K562 (cell line): Measurements from ENCODE around the gene INO80E. TPM values are rescaled to one million over a fixed set of nuclear protein-coding genes. Genes with fewer than 3 reads are reported as not detected.

ENCODE experiments used
- BMI1 ChIP-seq: fragments of 150-350 bp; IDR thresholded peaks from 2 replicates; pipeline ENCODE4 v1.6.1; 2014; ENCODE audit warnings: low read length
- CBX3 ChIP-seq, 2 experiments: IDR thresholded peaks; 1 replicate in 1 of 2; 2 replicates in 1 of 2; pipeline ENCODE4 v1.6.1; 2012; ENCODE audit warnings: inconsistent platforms in 2 of 2, low read length in 2 of 2, borderline replicate concordance in 1 of 2, control low read depth in 1 of 2
- CEBPZ ChIP-seq: fragments of 150-350 bp; IDR thresholded peaks from 2 replicates; pipeline ENCODE4 v1.6.1; 2014; ENCODE audit warnings: low read depth, mild to moderate bottlenecking, low read length, borderline replicate concordance
- FOXK2 ChIP-seq, 2 experiments: fragments of 450-650 bp; IDR thresholded peaks in 1 of 2; conservative IDR thresholded peaks in 1 of 2; 2 replicates each; pipeline ENCODE4 v1.6.1; 2016; ENCODE audit warnings: low read depth in 2 of 2, mild to moderate bottlenecking in 1 of 2
- FOXP1 ChIP-seq: sonication (generic); formaldehyde crosslinking; IDR thresholded peaks from 2 replicates; pipeline ENCODE4 v1.8.0; 2022; ENCODE audit warnings: mild to moderate bottlenecking, missing genetic modification reagents
- HDAC6 ChIP-seq: IDR thresholded peaks from 2 replicates; pipeline ENCODE4 v1.6.1; 2012; ENCODE audit warnings: low read depth, mild to moderate bottlenecking, control low read depth, inconsistent platforms, low read length, moderate library complexity
- HDGF ChIP-seq: fragments of 450-650 bp; IDR thresholded peaks from 2 replicates; pipeline ENCODE4 v1.6.1; 2016
- KHSRP ChIP-seq: fragments of 450-650 bp; IDR thresholded peaks from 2 replicates; pipeline ENCODE4 v1.6.1; 2017
- MAFG ChIP-seq: fragments of 450-650 bp; conservative IDR thresholded peaks from 2 replicates; pipeline ENCODE4 v1.6.1; 2016; ENCODE audit warnings: missing genetic modification characterization, missing compliant biosample characterization
- NR2C1 ChIP-seq, 2 experiments: fragments of 450-650 bp; IDR thresholded peaks; 2 replicates each; pipeline ENCODE4 v1.6.1; 2017; ENCODE audit warnings: mild to moderate bottlenecking in 2 of 2, antibody characterized with exemption in 1 of 2, inconsistent platforms in 1 of 2, missing compliant biosample characterization in 1 of 2, missing genetic modification characterization in 1 of 2
- NR2C2 ChIP-seq, 2 experiments: fragments of 200-800 bp in 1 of 2; sonication (Bioruptor generic) in 1 of 2; sonication (generic) in 1 of 2; formaldehyde crosslinking in 1 of 2; IDR thresholded peaks; 2 replicates each; pipeline versions ENCODE4 v1.6.1 to v1.8.0; 2016 to 2022; ENCODE audit warnings: mild to moderate bottlenecking in 1 of 2, missing compliant biosample characterization in 1 of 2, missing genetic modification characterization in 1 of 2, missing genetic modification reagents in 1 of 2
- NR2F6 ChIP-seq: fragments of 450-650 bp; formaldehyde crosslinking; IDR thresholded peaks from 2 replicates; pipeline ENCODE4 v1.4.0; 2020; ENCODE audit warnings: mild to moderate bottlenecking
- RBM22 ChIP-seq: fragments of 200-400 bp; formaldehyde crosslinking; IDR thresholded peaks from 2 replicates; pipeline ENCODE4 v1.6.1; 2018; ENCODE audit warnings: low read length, low read depth; ENCODE audit not compliant: poor library complexity, severe bottlenecking
- SMC3 ChIP-seq: conservative IDR thresholded peaks from 2 replicates; pipeline ENCODE4 v1.6.1; 2011; ENCODE audit warnings: low read depth, low read length, improper control_type of control experiment; ENCODE audit not compliant: insufficient read depth
- ZNF124 ChIP-seq: sonication (generic); formaldehyde crosslinking; IDR thresholded peaks from 2 replicates; pipeline ENCODE4 v1.8.1; 2022; ENCODE audit warnings: missing genetic modification reagents
- polyA plus RNA-seq, 8 experiments: library from polyadenylated mRNA; depleted of rRNA in 4 of 8; stranded (reverse) in 5 of 8; unstranded in 3 of 8; fragments of >200 nt; fragmentation: Nextera tagmentation in 2 of 8; fragmentation: Illumina TruSeq in 1 of 8; extraction: Ambion mirVana in 2 of 8; extraction: Trizol in 1 of 8; gene quantifications; 2 replicates each; pipeline versions ENCODE4 v1.2.1 to v1.2.3, GENCODE V29; 2011 to 2014; ENCODE audit warnings: inconsistent platforms in 1 of 8, missing spikeins in 1 of 8
- total RNA-seq, 7 experiments: library from RNA; depleted of rRNA in 6 of 7; stranded (reverse); fragments of >200 nt in 6 of 7; fragmentation: Illumina TruSeq in 2 of 7; extraction: Trizol in 2 of 7; gene quantifications; 2 replicates each; pipeline versions ENCODE4 v1.2.1 to v1.2.3, GENCODE V29; 2011 to 2021; ENCODE audit warnings: low replicate concordance in 1 of 7
- TF ChIP-seq, protein P1 (sequence below): fragments of 250-450 bp; sonication (Bioruptor Pico); IDR thresholded peaks from 2 replicates; pipeline ENCODE4 v1.4.0; 2020
- TF ChIP-seq, protein P2 (sequence below): fragments of 250-450 bp; sonication (Bioruptor Pico); IDR thresholded peaks from 2 replicates; pipeline ENCODE4 v1.8.0; 2021; ENCODE audit warnings: borderline replicate concordance, mild to moderate bottlenecking, moderate library complexity; ENCODE audit not compliant: poor library complexity, severe bottlenecking

The INO80E gene
- total and polyA plus RNA-seq, 9 of the 15 experiments (the other 6 are each of a cell fraction or from before 2014, with no cell fraction given) = 0.31 to 102 (median 49.3) TPM

- no peak for TF ChIP-seq CEBPZ
- TF ChIP-seq NR2F6 = no peak
- TF ChIP-seq CBX3 (IDR thresholded peaks at IDR 0.05; ENCODE audit: borderline replicate concordance in 1 of 2, low read length in 2 of 2) = no peak
- no peak for TF ChIP-seq RBM22
- no peak for TF ChIP-seq MAFG (tag)
- no peak for TF ChIP-seq BMI1
- peak; percentile 91 for TF ChIP-seq FOXP1
- TF ChIP-seq KHSRP = peak; percentile 55; the same call in 1 of the 2 replicates
- TF ChIP-seq HDAC6 = no peak
- peak; percentile 63; the same call in 1 of the 2 replicates for TF ChIP-seq NR2C1 (IDR thresholded peaks at IDR 0.05)
- peak; percentile 87 for TF ChIP-seq NR2C1 (tag; IDR thresholded peaks at IDR 0.05)
- TF ChIP-seq NR2C2 (CRISPR knock-in tag; IDR thresholded peaks at IDR 0.05) = peak; percentile 80
- TF ChIP-seq NR2C2 (tag; IDR thresholded peaks at IDR 0.05) = peak; percentile 94
- TF ChIP-seq, protein P1, sequence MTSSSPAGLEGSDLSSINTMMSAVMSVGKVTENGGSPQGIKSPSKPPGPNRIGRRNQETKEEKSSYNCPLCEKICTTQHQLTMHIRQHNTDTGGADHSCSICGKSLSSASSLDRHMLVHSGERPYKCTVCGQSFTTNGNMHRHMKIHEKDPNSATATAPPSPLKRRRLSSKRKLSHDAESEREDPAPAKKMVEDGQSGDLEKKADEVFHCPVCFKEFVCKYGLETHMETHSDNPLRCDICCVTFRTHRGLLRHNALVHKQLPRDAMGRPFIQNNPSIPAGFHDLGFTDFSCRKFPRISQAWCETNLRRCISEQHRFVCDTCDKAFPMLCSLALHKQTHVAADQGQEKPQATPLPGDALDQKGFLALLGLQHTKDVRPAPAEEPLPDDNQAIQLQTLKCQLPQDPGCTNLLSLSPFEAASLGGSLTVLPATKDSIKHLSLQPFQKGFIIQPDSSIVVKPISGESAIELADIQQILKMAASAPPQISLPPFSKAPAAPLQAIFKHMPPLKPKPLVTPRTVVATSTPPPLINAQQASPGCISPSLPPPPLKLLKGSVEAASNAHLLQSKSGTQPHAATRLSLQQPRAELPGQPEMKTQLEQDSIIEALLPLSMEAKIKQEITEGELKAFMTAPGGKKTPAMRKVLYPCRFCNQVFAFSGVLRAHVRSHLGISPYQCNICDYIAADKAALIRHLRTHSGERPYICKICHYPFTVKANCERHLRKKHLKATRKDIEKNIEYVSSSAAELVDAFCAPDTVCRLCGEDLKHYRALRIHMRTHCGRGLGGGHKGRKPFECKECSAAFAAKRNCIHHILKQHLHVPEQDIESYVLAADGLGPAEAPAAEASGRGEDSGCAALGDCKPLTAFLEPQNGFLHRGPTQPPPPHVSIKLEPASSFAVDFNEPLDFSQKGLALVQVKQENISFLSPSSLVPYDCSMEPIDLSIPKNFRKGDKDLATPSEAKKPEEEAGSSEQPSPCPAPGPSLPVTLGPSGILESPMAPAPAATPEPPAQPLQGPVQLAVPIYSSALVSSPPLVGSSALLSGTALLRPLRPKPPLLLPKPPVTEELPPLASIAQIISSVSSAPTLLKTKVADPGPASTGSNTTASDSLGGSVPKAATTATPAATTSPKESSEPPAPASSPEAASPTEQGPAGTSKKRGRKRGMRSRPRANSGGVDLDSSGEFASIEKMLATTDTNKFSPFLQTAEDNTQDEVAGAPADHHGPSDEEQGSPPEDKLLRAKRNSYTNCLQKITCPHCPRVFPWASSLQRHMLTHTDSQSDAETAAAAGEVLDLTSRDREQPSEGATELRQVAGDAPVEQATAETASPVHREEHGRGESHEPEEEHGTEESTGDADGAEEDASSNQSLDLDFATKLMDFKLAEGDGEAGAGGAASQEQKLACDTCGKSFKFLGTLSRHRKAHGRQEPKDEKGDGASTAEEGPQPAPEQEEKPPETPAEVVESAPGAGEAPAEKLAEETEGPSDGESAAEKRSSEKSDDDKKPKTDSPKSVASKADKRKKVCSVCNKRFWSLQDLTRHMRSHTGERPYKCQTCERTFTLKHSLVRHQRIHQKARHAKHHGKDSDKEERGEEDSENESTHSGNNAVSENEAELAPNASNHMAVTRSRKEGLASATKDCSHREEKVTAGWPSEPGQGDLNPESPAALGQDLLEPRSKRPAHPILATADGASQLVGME = no peak
- TF ChIP-seq FOXK2 (conservative IDR thresholded peaks at IDR 0.05 in 1 of 2, IDR thresholded peaks at IDR 0.05 in 1 of 2; ENCODE audit: low read depth in 2 of 2) = peak; percentile 58 to 80; a peak in 3 of 4 replicates
- TF ChIP-seq, protein P2, sequence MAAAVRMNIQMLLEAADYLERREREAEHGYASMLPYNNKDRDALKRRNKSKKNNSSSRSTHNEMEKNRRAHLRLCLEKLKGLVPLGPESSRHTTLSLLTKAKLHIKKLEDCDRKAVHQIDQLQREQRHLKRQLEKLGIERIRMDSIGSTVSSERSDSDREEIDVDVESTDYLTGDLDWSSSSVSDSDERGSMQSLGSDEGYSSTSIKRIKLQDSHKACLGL (CRISPR knock-in tag) = no peak
- no peak for TF ChIP-seq HDGF
- TF ChIP-seq ZNF124 = no peak
- no peak for TF ChIP-seq SMC3
Observed at GRCh38 chr16:29995911-29996765, at the start of gene INO80E (continued).
